Upper lobe of left lung (tissue), 4 donors: ENCODE results near the gene MACROD2.

Source experiments
- POLR2A ChIP-seq, 4 donors: fragments of 450-650 bp; IDR thresholded peaks; one replicate each; pipeline ENCODE4 v1.5.1; 2016 to 2017; ENCODE audit warnings: antibody characterized with exemption in 4 of 4, mild to moderate bottlenecking in 2 of 4
- POLR2AphosphoS5 ChIP-seq, 2 donors: sonication (generic); formaldehyde crosslinking; IDR thresholded peaks; one replicate each; pipeline ENCODE4 v1.5.1; 2017; ENCODE audit warnings: antibody characterized with exemption in 2 of 2
- TF ChIP-seq, protein P1 (sequence below), 6 experiments: fragments of 450-650 bp in 4 of 6; fragments of 200-600 bp in 2 of 6; sonication (generic) in 2 of 6; IDR thresholded peaks; one replicate each; pipeline ENCODE4 v1.5.1; 2016 to 2019; ENCODE audit warnings: antibody characterized with exemption in 6 of 6

DNA sequence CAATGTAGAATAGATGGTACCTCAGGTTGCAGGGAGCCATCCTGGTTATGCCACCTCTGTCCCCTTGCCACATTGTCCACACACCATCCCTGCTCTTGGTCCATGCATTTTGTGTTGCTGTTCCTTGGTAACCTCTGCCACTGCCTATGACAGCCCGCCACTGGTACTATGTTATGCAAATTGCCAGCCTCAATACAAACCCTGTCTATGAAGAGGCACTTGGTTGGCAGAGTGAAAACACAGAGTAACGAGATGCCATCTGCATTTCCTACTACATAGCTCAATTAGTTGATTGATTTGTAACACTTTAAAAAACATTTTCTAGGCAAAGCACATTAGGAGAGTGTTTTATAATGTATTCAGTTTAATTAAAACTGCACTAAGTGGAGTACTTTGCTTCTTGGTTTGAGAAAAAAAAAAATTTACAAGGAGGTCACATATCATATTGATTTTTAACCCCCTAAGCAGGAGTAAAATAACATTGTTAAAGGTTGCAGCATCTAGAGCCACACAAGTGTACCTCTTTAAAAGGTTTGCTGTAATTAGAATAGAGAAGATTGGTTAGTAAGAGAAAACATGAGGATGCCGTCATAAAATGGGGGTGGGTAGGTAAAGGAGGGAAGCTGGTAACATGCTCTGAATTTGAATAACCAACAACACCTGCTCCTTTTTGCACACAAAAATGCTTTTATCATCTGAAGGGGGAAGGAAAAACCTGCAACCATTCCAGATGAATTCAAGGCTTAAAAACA, 1760.9 kb downstream of the MACROD2 start:
- TF ChIP-seq, protein P1, sequence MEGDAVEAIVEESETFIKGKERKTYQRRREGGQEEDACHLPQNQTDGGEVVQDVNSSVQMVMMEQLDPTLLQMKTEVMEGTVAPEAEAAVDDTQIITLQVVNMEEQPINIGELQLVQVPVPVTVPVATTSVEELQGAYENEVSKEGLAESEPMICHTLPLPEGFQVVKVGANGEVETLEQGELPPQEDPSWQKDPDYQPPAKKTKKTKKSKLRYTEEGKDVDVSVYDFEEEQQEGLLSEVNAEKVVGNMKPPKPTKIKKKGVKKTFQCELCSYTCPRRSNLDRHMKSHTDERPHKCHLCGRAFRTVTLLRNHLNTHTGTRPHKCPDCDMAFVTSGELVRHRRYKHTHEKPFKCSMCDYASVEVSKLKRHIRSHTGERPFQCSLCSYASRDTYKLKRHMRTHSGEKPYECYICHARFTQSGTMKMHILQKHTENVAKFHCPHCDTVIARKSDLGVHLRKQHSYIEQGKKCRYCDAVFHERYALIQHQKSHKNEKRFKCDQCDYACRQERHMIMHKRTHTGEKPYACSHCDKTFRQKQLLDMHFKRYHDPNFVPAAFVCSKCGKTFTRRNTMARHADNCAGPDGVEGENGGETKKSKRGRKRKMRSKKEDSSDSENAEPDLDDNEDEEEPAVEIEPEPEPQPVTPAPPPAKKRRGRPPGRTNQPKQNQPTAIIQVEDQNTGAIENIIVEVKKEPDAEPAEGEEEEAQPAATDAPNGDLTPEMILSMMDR (IDR thresholded peaks at IDR 0.05) = no peak
- TF ChIP-seq POLR2A (IDR thresholded peaks at IDR 0.05) (no peak), POLR2AphosphoS5 (IDR thresholded peaks at IDR 0.05) (no peak)
